ENCODE results near the gene KRTAP12-4.
"Not testable (repeated sequence)": the region's sequence is repeated elsewhere in the genome, so short reads cannot be mapped to it uniquely, and the experiment has no call there.

Gene KRTAP12-4

GRCh38 chr21:44696572-44696971 is 42.1 kb upstream of the KRTAP12-4 start:
- peak; percentile 4 for DNase-seq
- H3K27ac ChIP-seq, result no peak overlapping the region
- H3K36me3 ChIP-seq, result no peaks in the 10 kb centered on the region
- TF ChIP-seq CTCF (IDR thresholded peaks at IDR 0.05; ENCODE audit: low read depth, low read length), result no peak
- no peaks in the 10 kb centered on the region for H3K27me3 ChIP-seq (ENCODE audit: insufficient read depth, low read depth, severe bottlenecking)
- peaks cover 17% of the 10 kb centered on the region for H3K9me3 ChIP-seq (ENCODE audit: severe bottlenecking)
- H3K4me3 ChIP-seq (ENCODE audit: low read depth, low read length), result no peak overlapping the region

- H3K27ac ChIP-seq, result no peak overlapping the region
- H3K27me3 ChIP-seq (ENCODE audit: insufficient read depth, low read depth, severe bottlenecking), result no peaks in the 10 kb centered on the region
- TF ChIP-seq CTCF (IDR thresholded peaks at IDR 0.05; ENCODE audit: low read depth, low read length), result no peak
- no peaks in the 10 kb centered on the region for H3K36me3 ChIP-seq
- peak; percentile 3 for DNase-seq
- H3K9me3 ChIP-seq (ENCODE audit: severe bottlenecking), result peaks cover 17% of the 10 kb centered on the region
- H3K4me3 ChIP-seq (ENCODE audit: low read depth, low read length), result no peak overlapping the region
Measured at GRCh38 chr21:44695641-44696040, 41.2 kb upstream of the KRTAP12-4 start.

- Histone ChIP-seq H3K27me3 (ENCODE audit: insufficient read depth, low read depth, severe bottlenecking) (no peaks in the 10 kb centered on the region), H3K4me3 (ENCODE audit: low read depth, low read length) (no peak overlapping the region), H3K27ac (no peak overlapping the region), H3K36me3 (no peaks in the 10 kb centered on the region), H3K9me3 (ENCODE audit: severe bottlenecking) (peaks cover 17% of the 10 kb centered on the region)
- no peak for TF ChIP-seq CTCF (IDR thresholded peaks at IDR 0.05; ENCODE audit: low read depth, low read length)
- peak; percentile 4 for DNase-seq
Measured at GRCh38 chr21:44695184-44695583, 40.7 kb upstream of the KRTAP12-4 start.

GRCh38 chr21:44694776-44695175 is 40.3 kb upstream of the KRTAP12-4 start:
- Histone ChIP-seq H3K27me3 (ENCODE audit: insufficient read depth, low read depth, severe bottlenecking) (no peaks in the 10 kb centered on the region), H3K4me3 (ENCODE audit: low read depth, low read length) (no peak overlapping the region), H3K9me3 (ENCODE audit: severe bottlenecking) (peaks cover 17% of the 10 kb centered on the region), H3K36me3 (no peaks in the 10 kb centered on the region), H3K27ac (no peak overlapping the region)
- DNase-seq, result no peak
- TF ChIP-seq CTCF (IDR thresholded peaks at IDR 0.05; ENCODE audit: low read depth, low read length), result no peak

GRCh38 chr21:44692798-44693512 is 38.5 kb upstream of the KRTAP12-4 start:
- no peak for DNase-seq
- Histone ChIP-seq H3K27ac (no peak overlapping the region), H3K36me3 (no peaks in the 10 kb centered on the region), H3K4me3 (ENCODE audit: low read depth, low read length) (no peak overlapping the region), H3K9me3 (ENCODE audit: severe bottlenecking) (peaks cover 17% of the 10 kb centered on the region), H3K27me3 (ENCODE audit: insufficient read depth, low read depth, severe bottlenecking) (no peaks in the 10 kb centered on the region)
- no peak for TF ChIP-seq CTCF (IDR thresholded peaks at IDR 0.05; ENCODE audit: low read depth, low read length)

GRCh38 chr21:44691686-44692085 is 37.2 kb upstream of the KRTAP12-4 start:
- H3K36me3 ChIP-seq, result no peaks in the 10 kb centered on the region
- no peaks in the 10 kb centered on the region for H3K27me3 ChIP-seq (ENCODE audit: insufficient read depth, low read depth, severe bottlenecking)
- DNase-seq, result no peak
- TF ChIP-seq CTCF (IDR thresholded peaks at IDR 0.05; ENCODE audit: low read depth, low read length), result no peak
- no peak overlapping the region for H3K27ac ChIP-seq
- peaks cover 17% of the 10 kb centered on the region for H3K9me3 ChIP-seq (ENCODE audit: severe bottlenecking)
- no peak overlapping the region for H3K4me3 ChIP-seq (ENCODE audit: low read depth, low read length)

- H3K9me3 ChIP-seq (ENCODE audit: severe bottlenecking), result peaks cover 17% of the 10 kb centered on the region
- H3K36me3 ChIP-seq; H3K27me3 ChIP-seq (ENCODE audit: insufficient read depth, low read depth, severe bottlenecking); H3K4me3 ChIP-seq (ENCODE audit: low read depth, low read length); DNase-seq; H3K27ac ChIP-seq: not testable (repeated sequence)
Measured at GRCh38 chr21:44689740-44690139, 35.3 kb upstream of the KRTAP12-4 start.
